Measurements from ENCODE around the gene CADPS.

DNA sequence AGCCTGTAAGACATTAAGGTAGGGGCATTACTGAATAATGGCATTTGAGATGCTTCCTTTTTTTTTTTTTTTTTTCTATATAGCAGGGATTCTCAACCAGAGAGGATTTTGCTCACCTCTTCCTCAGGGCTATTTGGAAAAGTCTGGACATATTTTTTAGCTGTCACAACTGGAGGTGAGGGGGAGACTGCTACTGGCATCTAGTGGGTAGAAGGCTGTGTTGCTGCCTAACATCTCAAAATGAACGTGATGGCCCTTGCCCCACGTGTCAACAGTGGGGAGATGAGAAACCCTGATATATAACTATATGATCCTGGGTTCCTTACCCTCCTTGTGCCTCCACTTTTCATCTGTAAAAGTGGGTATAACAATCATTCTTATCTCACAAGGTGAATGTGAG lies 71.9 kb downstream of the CADPS start:
- TF ChIP-seq USF2 (IDR thresholded peaks at IDR 0.05; ENCODE audit: borderline replicate concordance, low read depth, low read length), result no peak
- TF ChIP-seq FOXJ3 (CRISPR knock-in tag; IDR thresholded peaks at IDR 0.05), result no peak
- TF ChIP-seq CTCF (IDR thresholded peaks at IDR 0.05), result no peak
- TF ChIP-seq, protein P1, sequence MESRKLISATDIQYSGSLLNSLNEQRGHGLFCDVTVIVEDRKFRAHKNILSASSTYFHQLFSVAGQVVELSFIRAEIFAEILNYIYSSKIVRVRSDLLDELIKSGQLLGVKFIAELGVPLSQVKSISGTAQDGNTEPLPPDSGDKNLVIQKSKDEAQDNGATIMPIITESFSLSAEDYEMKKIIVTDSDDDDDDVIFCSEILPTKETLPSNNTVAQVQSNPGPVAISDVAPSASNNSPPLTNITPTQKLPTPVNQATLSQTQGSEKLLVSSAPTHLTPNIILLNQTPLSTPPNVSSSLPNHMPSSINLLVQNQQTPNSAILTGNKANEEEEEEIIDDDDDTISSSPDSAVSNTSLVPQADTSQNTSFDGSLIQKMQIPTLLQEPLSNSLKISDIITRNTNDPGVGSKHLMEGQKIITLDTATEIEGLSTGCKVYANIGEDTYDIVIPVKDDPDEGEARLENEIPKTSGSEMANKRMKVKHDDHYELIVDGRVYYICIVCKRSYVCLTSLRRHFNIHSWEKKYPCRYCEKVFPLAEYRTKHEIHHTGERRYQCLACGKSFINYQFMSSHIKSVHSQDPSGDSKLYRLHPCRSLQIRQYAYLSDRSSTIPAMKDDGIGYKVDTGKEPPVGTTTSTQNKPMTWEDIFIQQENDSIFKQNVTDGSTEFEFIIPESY (IDR thresholded peaks at IDR 0.05; ENCODE audit: borderline replicate concordance, low read depth), result no peak
- TF ChIP-seq RAD21 (IDR thresholded peaks at IDR 0.05; ENCODE audit: low read length), result no peak
- TF ChIP-seq MEF2A (IDR thresholded peaks at IDR 0.05; ENCODE audit: borderline replicate concordance, low read depth), result no peak
- TF ChIP-seq SIN3A (IDR thresholded peaks at IDR 0.05; ENCODE audit: borderline replicate concordance, low read depth, low read length), result no peak
- TF ChIP-seq POLR2AphosphoS5 (IDR thresholded peaks at IDR 0.05; ENCODE audit: low read depth, low read length), result no peak
- TF ChIP-seq RFX5 (IDR thresholded peaks at IDR 0.05; ENCODE audit: low read length), result no peak
- no peak for TF ChIP-seq TEAD4 (IDR thresholded peaks at IDR 0.05; ENCODE audit: borderline replicate concordance, insufficient read depth)

Measured in SK-N-SH (cell line).